GM12878 (cell line): ENCODE data around the gene C10orf143. TPM values are rescaled to one million over a fixed set of nuclear protein-coding genes. Genes with fewer than 3 reads are reported as not detected.

Experiments used
- ATAC-seq: fragments of 200-7000 bp; cut with Tn5 transposase; 3 replicates; pipeline ENCODE4 v1.9.1; 2020; ENCODE audit warnings: mild to moderate bottlenecking, moderate library complexity
- BruUV-seq: library from RNA; stranded (reverse); fragments of 400-500 nt; replicated peaks from 2 replicates; lab custom pipeline; 2021; lab: Mats Ljungman, UMichigan
- CTCF ChIA-PET: fragments of 300-600 bp; sonication (Branson Sonifier 250); formaldehyde crosslinking; extraction: SDS; loops from one replicate; lab custom pipeline; 2021; ENCODE audit warnings: inconsistent platforms; lab: Yijun Ruan, JAX
- POLR2A ChIA-PET: fragments of 350-600 bp; formaldehyde crosslinking; extraction: SDS; loops from one replicate; lab custom pipeline; 2021; ENCODE audit warnings: inconsistent platforms; lab: Charles Lee
- RAD21 ChIA-PET: fragments of 300-600 bp; sonication (Branson Sonifier 250); formaldehyde crosslinking; loops from one replicate; lab custom pipeline; 2023; ENCODE audit warnings: antibody characterized with exemption; ENCODE audit not compliant: unreplicated experiment; lab: Charles Lee
- SMC1A ChIA-PET: fragments of 300-600 bp; sonication (Branson Sonifier 250); formaldehyde crosslinking; loops from one replicate; lab custom pipeline; 2023; ENCODE audit not compliant: unreplicated experiment, uncharacterized antibody; lab: Charles Lee
- DNase-seq: peaks from one replicate; pipeline ENCODE4 v3.0.0-alpha.2; 2011; ENCODE audit warnings: low read depth, low spot score
- FAIRE-seq: peaks from 3 replicates; lab custom pipeline; 2011; peaks lifted over from hg19 to GRCh38; lab: Jason Lieb, UNC
- H2AFZ ChIP-seq: 2 replicates; pipeline ENCODE4 v1.6.0; 2011; ENCODE audit warnings: low read depth, low read length, control low read depth; ENCODE audit not compliant: control insufficient read depth
- H3K27ac ChIP-seq: 2 replicates; pipeline ENCODE4 v1.5.1; 2011; ENCODE audit warnings: control low read depth; ENCODE audit not compliant: control insufficient read depth, insufficient read depth
- H3K27me3 ChIP-seq, 2 experiments: replicated peaks in 1 of 2; 2 replicates each; pipeline versions ENCODE4 v1.6.0 to v1.6.1; 2011; ENCODE audit warnings: low read length in 1 of 2; ENCODE audit not compliant: control insufficient read depth in 2 of 2, insufficient read depth in 2 of 2
- H3K36me3 ChIP-seq, 2 experiments: 2 replicates each; pipeline ENCODE4 v1.5.1; 2011; ENCODE audit warnings: low read length in 1 of 2; ENCODE audit not compliant: control insufficient read depth in 2 of 2, insufficient read depth in 2 of 2
- H3K4me1 ChIP-seq: 2 replicates; pipeline ENCODE4 v1.6.1; 2011; ENCODE audit warnings: mild to moderate bottlenecking, low read length, moderate library complexity, mixed read lengths; ENCODE audit not compliant: control insufficient read depth, insufficient read depth
- H3K4me2 ChIP-seq: 2 replicates; pipeline ENCODE4 v1.6.0; 2011; ENCODE audit warnings: control low read depth; ENCODE audit not compliant: control insufficient read depth, insufficient read depth
- H3K4me3 ChIP-seq: fragments of 200-600 bp; sonication (generic); 2 replicates; pipeline ENCODE4 v1.5.1; 2016
- H3K79me2 ChIP-seq: 2 replicates; pipeline ENCODE4 v1.6.0; 2011; ENCODE audit warnings: low read length; ENCODE audit not compliant: control insufficient read depth, insufficient read depth
- H3K9ac ChIP-seq: 2 replicates; pipeline ENCODE4 v1.8.0; 2011; ENCODE audit warnings: low read length, control low read depth, mixed read lengths; ENCODE audit not compliant: control insufficient read depth, insufficient read depth
- H3K9me3 ChIP-seq: replicated peaks from 3 replicates; pipeline ENCODE4 v1.5.1; 2011; ENCODE audit warnings: mild to moderate bottlenecking, low read length; ENCODE audit not compliant: control insufficient read depth, insufficient read depth
- H4K20me1 ChIP-seq: 2 replicates; pipeline ENCODE4 v1.6.0; 2011; ENCODE audit not compliant: control insufficient read depth, insufficient read depth
- GATAD2B ChIP-seq: fragments of 450-650 bp; conservative IDR thresholded peaks from 2 replicates; pipeline ENCODE4 v1.6.1; 2017; ENCODE audit warnings: low read depth, mild to moderate bottlenecking, moderate library complexity
- ZNF274 ChIP-seq: IDR thresholded peaks from one replicate; pipeline ENCODE4 v1.8.0; 2011; ENCODE audit not compliant: insufficient read length, insufficient read depth
- ZSCAN29 ChIP-seq: fragments of 450-650 bp; IDR thresholded peaks from 2 replicates; pipeline ENCODE4 v1.6.1; 2017; ENCODE audit warnings: mild to moderate bottlenecking, moderate library complexity
- WGBS: methylation state at CpG from one replicate; pipeline ENCODE4 v1.1.6; 2016; ENCODE audit warnings: low lambda C conversion rate; ENCODE audit not compliant: insufficient replicate concordance, insufficient coverage; ENCODE audit errors: missing lambda C conversion rate; 5-methylcytosine and 5-hydroxymethylcytosine counted together
- in situ Hi-C: fragments of 300-500 bp; cut with MboI; formaldehyde crosslinking; loops from 9 replicates; pipeline ENCODE4 v1.14.3; 2018; ENCODE audit warnings: mixed read lengths
- intact Hi-C: fragments of 100-400 bp; cut with micrococcal nuclease; formaldehyde crosslinking; loops from one replicate; pipeline ENCODE4 v1.14.2; 2022; ENCODE audit not compliant: unreplicated experiment
- polyA plus RNA-seq, 11 experiments: library from polyadenylated mRNA; depleted of rRNA in 4 of 11; unstranded in 6 of 11; stranded (reverse) in 5 of 11; fragments of >200 nt; fragmentation: Nextera tagmentation in 4 of 11; fragmentation: Illumina TruSeq in 1 of 11; extraction: Ambion mirVana in 4 of 11; extraction: Trizol in 1 of 11; gene quantifications; 1 replicate in 1 of 11; 2 replicates in 10 of 11; pipeline versions ENCODE4 v1.2.1 to v1.2.3, GENCODE V29; 2011 to 2016; ENCODE audit warnings: inconsistent platforms in 2 of 11, missing spikeins in 2 of 11, low read depth in 1 of 11
- total RNA-seq, 4 experiments: library from RNA; depleted of rRNA in 3 of 4; stranded (reverse); fragments of >200 nt in 3 of 4; fragmentation: Illumina TruSeq in 1 of 4; extraction: Trizol in 1 of 4; gene quantifications; 2 replicates each; pipeline versions ENCODE4 v1.2.1 to v1.2.3, GENCODE V29; 2013 to 2021

C10orf143 gene
- total and polyA plus RNA-seq, 10 of the 15 experiments (the other 5 are each of a cell fraction or from before 2014, with no cell fraction given): 0.64 to 7.9 (median 2.6) TPM

GRCh38 chr10:130040817-130041330 lies 69.8 kb downstream of the C10orf143 start:
- no peak for FAIRE-seq

GRCh38 chr10:130040351-130040750 lies 70.3 kb downstream of the C10orf143 start:
- CTCF ChIA-PET: no interaction called here
- no peak for FAIRE-seq
- 32% methylated on average over 11 of the region's 11 CpGs for WGBS

More at GRCh38 chr10:130040817-130041330, 69.8 kb downstream of the C10orf143 start:
- ATAC-seq (no peak), DNase-seq (no peak)
- H3K4me2 ChIP-seq: no peak overlapping the region
- no peak overlapping the region for H3K9ac ChIP-seq
- in situ Hi-C loops: no loop called here
- no peaks in the 10 kb centered on the region for H3K4me1 ChIP-seq
- no peaks in the 10 kb centered on the region for H3K27me3 ChIP-seq
- no peaks in the 10 kb centered on the region for H3K9me3 ChIP-seq
- H2AFZ ChIP-seq: no peak overlapping the region
- ChIA-PET RAD21 (no interaction called here), POLR2A (no interaction called here)
- BruUV-seq: no TSS peak
- no peak for TF ChIP-seq ZNF274
- TF ChIP-seq, all 136 proteins: peak for 0
- Histone ChIP-seq H3K36me3 (no peaks in the 10 kb centered on the region), H4K20me1 (no peaks in the 10 kb centered on the region), H3K4me3 (no peak overlapping the region), H3K27ac (no peak overlapping the region), H3K79me2 (no peaks in the 10 kb centered on the region)
- WGBS: 41% methylated on average over 12 of the region's 12 CpGs
- intact Hi-C loops: no loop called here
- ChIA-PET SMC1A (no interaction called here), CTCF (interaction anchor here (0.7 kb wide), 1 partner anchor 193 kb away, joined by 3 read pairs; no protein-coding TSS in a partner anchor)

More at GRCh38 chr10:130040351-130040750, 70.3 kb downstream of the C10orf143 start:
- no peaks in the 10 kb centered on the region for H4K20me1 ChIP-seq
- ATAC-seq: no peak
- TF ChIP-seq ZSCAN29: no peak
- no peak for TF ChIP-seq GATAD2B
- TF ChIP-seq, all 136 proteins: peak for 0
- no peaks in the 10 kb centered on the region for H3K4me1 ChIP-seq
- H3K4me3 ChIP-seq: no peak overlapping the region
- RAD21 ChIA-PET: no interaction called here
- BruUV-seq: no TSS peak
- POLR2A ChIA-PET: no interaction called here
- no peaks in the 10 kb centered on the region for H3K9me3 ChIP-seq
- no peaks in the 10 kb centered on the region for H3K79me2 ChIP-seq
- in situ Hi-C loops (no loop called here), intact Hi-C loops (no loop called here)
- H3K27me3 ChIP-seq: no peaks in the 10 kb centered on the region
- H3K27ac ChIP-seq: no peak overlapping the region
- no peak for DNase-seq
- no peak overlapping the region for H2AFZ ChIP-seq
- no peak overlapping the region for H3K4me2 ChIP-seq
- no peaks in the 10 kb centered on the region for H3K36me3 ChIP-seq
- SMC1A ChIA-PET: no interaction called here
- H3K9ac ChIP-seq: no peak overlapping the region
